HG02798 (cell line): ENCODE measurements around the gene TSKS.

Experiments
- ATAC-seq: cut with Tn5 transposase; IDR thresholded peaks from one replicate; pipeline ENCODE4 v1.9.1; 2021; ENCODE audit warnings: mild to moderate bottlenecking; ENCODE audit not compliant: unreplicated experiment, poor library complexity

The TSKS gene

DNA sequence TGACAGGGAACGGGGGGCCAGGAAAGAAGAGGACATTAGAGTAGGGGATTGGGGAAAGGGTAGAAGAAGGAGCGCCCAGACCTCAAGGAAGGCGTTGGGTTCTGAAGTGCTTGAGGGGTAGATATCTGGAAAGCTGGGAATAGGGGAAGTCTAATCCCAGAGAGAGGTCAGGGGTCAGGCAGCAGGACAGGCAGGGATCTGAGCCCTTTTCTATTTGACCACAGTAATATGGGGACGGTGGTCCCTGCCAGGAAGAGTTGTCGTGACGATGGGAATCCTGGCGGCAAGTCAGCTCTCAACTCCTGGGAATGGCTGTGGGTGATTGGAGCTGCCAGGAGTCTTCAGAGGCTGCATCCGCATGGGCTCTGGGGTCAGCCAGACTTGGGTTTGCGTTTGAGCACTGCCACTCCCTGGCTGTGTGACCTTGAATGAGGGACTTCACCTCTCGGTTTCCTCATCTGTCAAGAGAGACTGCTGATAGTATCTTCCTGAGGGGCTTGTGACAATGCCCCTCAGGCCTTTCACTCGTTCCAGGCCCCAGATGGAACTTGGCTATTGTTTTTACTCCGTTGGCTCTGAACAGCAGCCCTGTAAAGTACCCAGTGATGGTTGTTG, 5.0 kb upstream of the TSKS start:
- no peak for ATAC-seq

DNA sequence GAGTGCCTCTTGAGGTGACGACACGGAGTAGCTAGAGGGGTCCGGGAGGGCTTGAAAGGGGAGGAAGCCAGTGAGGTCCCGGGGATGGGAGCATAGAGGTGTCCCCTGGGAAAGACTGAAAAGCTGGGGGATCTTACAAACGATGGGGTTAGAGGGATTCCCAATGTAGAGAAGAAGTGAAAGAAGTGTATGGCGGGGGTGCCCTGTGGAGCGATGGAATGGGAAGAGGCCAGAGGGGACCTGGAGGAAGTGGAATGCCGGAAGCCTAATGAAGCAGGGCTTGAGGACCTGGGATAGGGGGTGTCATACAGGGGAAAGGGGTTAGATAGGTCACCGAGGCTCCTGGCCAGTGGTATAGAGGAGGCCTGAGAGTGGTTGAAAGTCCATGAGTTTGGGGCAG, 4.3 kb upstream of the TSKS start:
- ATAC-seq, result no peak

DNA sequence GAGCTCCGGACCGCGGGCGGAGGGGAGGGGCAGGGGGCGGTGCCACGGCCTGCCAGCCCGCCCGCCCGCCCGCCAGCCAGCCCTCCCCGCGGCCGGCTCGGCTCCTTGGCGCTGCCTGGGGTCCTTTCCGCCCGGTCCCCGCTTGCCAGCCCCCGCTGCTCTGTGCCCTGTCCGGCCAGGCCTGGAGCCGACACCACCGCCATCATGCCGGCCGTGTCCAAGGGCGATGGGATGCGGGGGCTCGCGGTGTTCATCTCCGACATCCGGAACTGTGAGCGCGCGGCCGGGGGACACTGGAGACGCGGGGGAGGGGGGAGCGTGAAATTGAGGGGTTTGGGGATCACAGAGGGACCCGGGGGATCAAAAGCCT, 3.8 kb upstream of the TSKS start, which contains the start of gene AP2A1:
AP2A1 (plus strand) TSS at position 72 of the 370 bp plus-strand sequence; CDS start at position 205, 133 bp downstream.
- ATAC-seq, result no peak

DNA sequence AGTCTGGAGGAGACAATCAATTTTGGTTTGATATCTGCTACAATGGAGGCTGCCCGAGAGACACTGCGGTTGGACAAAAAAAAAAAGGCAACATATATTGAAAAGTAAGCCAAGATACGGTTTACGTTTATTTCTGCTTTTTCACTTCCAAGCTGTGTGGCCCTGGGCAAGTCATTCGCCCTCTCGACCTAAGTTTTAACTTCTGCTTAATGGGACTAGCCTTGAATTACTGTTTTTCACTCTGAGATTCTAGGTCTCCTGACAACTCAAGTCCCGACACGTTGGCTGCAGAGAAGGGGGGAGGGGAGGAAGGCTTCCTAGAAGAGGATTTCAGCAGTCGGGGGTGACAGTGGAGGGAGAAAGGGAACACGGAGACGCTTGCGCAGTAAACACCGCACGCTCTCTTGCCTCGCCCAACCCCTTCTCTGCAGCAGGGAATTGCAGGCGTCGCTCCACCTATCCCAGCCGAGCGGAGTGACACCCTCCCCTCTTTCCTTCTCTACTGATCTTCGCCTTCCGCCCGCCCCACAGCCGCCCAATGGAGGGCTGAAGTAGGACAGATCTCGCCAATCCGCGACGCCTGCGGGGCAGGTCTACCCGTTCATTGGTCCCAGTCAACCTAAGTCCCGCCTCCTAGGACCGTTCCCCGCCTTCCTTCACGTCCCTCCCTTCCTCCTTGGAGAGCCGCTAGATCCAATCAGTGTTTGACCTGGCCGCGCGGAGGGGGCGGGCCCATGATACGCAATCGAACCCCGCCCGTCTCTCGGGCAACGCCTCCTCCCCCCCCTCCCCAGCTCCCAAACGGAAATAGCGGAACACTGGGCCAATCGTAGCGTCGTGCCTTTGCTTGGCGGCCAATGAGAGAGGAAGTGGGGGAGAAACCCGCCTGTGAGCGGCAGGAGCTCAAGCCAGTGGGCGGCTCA, 3.2 kb upstream of the TSKS start:
- peak; percentile 93 for ATAC-seq

DNA sequence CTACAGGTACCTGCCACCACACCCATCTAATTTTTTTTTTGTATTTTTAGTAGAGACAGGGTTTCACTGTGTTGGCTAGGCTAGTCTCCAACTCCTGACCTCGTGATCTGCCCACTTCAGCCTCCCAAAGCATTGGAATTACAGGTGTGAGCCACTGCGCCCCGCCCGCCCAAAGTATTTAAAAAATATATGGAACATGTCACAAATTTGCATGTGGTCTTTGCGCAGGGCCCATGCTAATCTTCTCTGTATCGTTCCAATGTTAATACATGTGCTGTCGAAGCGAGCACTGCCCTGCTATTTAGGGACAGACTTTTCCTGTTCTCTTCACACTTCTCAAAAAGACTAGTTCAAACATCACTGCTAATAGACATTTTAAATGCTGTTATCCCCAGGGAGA, 1.2 kb upstream of the TSKS start:
- no peak for ATAC-seq

DNA sequence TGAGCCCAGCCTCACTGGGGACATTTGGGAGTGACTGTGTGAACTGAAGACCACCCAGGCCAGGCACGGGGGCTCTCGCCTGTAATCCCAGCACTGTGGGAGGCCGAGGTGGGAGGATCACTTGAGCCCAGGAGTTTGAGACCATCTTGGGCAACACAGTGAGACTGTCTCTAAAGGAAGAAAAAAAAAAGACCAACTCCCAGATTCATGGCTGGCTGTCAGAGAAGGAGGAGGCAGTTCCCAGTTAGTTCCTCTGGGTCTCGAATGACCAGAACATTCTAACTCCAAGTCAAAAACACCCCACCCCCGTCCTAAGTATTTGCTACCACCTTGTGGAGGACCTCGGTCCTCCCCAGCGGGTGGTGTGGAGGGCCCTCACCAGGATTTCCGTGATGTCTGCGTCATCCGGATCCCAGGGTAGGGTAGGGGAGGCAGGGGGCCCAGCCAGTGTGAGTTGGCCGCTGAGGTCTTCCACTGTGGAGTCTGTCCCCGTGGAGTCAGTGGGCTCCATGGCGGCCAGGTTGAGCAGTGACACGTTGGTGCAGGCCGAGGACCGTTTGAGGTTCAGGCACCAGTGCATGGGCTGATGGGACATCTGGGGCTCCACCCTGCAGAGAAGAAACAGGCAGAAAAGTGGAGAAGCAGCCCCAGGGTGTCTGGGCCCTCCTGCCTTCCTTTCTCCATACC, 1.3 kb downstream of the TSKS start:
- no peak for ATAC-seq

DNA sequence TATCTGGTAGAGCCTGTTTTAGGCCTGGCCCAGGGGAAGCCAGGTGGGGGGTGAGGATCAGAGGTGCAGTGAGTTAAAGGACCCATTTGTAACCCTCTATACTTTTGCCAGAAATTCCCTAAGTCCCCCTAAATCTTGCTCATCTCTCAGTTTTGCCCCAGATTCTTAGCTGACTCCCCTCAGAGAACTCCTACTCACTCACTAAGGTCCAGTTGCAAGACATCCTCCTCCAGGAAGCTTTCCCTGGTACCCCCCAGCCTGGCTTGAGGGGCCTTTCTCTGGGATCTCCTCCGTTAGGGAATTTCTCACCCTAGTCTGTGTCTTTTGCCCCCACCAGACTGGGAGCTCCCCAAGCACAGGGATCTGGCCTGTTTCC, 1.9 kb downstream of the TSKS start:
- no peak for ATAC-seq

DNA sequence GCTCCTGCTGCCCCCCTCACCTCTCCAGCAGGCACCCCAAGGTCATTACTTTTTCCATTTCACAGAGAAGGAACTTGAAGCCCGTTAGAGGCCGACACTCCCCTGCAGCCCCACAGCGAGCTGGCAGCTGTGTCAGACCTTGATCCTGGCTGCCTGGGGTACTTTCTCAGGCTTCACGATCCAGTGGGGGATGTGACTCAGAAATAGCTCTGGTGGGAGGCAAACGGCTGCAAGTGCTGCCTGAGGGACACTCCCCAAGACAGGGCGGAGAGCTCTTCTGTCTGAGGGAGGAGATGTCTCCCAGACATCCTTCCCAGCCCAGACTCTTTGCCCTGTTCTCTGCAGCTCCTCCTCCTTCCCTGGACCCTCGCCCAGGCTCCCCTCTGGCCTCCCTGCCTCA, 4.8 kb downstream of the TSKS start:
- no peak for ATAC-seq

DNA sequence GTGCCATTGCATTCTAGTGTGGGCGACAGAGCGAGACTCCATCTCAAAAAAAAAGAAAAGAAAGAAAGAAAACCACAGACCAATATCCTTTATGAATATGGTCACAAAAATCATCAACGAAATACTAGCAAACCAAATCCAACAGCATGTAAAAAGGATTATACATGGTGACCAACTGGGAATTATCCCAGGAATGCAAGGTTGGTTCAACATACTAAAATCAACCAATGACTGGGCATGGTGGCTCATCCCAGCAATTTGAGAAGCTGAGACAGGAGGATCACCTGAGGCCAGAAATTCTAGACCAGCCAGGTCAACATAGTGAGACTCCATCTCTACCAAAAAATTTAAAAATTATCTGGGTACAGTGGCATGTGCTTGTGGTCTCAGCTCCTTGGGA, 7.2 kb downstream of the TSKS start:
- no peak for ATAC-seq

DNA sequence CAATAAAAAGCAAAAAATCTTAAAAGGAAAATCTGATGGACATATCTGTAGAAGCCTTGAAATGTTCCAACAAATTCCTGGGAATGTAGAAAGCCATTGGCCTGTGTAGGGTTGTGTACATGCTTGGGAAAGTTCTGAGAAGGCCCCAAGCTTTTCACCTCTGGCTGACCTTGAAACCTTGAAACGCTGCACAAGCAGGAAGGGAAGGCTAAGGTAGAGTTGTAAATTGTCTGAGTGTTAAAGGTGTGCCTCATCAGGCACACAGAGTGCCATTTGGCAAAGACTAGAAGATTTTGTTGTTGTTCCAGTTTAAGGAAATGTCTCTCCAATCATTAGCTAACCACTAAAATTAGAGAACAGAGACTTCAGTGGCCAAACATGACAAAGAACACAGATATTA, 10.4 kb downstream of the TSKS start:
- ATAC-seq, result no peak

DNA sequence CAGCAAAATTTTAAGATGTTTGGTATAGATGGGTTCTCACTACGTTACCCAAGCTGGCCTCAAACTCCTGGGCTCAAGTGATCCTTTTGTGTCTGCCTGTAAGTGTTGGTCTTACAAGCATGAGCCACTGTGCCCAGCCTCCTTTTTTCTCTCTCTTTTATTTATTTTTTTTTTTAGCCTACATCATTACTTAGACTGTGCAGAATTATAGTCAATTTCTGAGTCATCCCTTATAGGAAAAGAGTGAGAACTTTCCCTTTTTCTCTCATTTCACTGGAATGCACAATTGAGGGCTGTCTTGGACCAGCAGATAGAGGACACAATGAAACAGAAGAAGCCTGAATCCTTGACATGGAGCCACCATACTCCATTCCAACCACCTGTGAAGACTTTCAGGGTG, 13.3 kb downstream of the TSKS start:
- no peak for ATAC-seq

DNA sequence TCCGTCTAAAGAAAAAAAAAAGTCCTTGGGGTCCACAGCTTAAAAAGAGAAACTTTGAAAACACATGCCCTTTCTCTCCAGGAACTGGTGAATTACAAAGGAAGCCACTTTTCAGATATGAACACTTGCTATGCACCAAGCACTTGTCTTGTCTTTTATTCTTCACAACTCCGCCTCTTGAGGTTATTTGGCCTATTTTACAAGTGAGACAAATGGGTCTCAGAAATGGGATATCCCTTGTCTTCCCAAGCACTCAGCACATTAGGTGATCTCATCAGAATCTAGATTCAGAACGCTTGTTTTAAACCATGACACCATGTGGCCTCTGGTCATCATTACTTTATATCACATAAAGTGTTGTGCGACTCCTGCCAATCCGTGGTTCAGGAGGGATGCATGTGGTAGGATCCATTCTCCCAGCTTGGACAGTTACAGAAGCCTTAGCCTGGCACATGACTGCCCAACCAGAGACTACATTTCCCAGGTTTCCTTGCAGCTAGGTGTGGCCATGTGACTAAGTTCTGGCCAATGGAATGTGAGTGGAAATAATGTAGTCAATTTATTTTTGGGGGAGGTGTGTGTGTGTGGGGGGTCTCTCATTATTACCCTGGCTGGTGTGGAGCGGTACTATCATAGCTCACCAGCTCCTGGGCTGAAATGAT, 13.9 kb downstream of the TSKS start:
- no peak for ATAC-seq

DNA sequence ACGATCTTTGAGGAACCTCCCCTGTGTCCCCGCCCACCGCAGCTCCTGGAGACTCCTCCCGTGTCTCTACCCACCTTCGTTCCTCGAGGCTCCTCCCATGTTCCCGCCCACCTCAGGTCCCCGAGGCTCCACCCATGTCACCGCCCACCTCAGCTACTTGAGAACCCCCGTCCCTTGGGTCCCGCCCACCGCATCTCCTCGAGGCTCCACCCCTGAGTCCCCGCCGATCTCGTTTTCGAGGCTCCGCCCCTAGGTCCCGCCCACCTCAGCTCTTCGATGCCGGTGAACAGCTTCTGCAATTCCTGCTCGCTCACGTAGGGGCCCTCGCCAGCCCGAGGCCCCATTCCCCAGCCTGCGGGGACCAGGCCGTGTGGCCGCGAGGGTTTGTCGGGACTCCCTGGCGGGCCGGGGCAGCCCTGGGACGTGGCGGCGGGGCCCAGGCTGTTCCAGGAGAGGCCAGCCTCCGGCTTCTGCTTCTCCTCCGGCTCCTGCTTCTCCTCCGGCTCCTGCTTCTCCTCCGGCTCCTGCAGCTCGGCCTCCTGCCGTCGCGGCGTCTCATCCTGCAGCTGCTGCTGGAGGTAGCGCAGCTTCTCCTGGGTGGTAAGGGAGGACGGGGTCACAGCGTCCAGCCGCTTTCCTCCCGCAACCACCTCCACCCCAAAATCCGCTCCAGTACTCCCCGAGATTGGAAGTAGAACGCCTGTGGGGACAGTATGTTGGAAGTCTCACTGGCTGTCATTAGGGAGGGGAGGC, 16.7 kb downstream of the TSKS start:
- no peak for ATAC-seq

DNA sequence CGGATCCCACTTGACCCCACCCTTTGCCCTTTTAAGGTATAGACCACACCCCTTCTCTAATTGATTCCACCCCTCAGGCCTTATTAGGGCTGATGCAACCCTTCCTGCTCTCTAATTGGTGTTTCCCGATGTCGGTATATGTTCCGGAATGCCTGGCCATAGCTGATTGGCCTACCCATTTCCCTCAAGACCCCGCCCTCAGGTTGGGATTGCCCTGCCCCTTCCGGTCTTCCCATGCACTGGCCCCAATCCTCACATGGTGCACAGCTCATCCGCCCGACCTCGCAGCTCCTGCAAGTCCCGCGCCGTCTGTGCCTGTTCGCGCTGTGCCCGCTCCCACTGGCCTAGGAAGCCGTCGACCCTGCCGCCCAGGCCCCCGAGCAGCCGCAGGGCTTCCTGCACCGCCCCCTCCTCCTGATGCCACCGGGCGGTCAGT, 18.1 kb downstream of the TSKS start:
- ATAC-seq, result no peak

DNA sequence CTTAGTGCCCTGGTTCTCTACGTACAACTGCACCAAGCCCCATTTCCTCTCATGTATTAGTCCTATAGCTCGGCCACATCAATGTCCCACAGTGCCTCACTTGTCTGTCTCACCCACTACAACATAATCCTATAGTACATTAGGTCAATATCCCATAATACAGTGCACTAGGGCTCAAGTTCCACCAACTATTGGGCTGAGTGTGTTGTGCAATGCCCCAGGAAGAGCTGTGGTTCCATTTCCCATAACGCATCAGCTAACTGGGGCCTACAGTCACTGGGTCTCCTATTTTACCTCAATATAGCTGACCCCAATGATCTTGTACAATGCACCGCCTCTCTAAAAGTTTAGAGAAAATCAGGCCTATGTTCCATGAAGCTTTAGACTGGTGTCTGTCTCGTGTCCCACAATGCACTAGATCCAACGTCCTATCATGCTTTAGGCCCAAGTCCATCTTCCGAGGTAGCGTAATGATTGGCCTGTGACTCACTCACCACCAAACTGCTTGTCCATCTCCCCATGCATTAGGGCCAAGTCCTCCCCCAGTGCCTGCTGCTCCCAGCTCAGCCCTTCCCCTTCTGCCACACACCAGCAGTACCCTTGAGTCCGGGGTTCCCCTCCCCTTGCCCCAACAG, 21.8 kb downstream of the TSKS start:
- ATAC-seq, result no peak

DNA sequence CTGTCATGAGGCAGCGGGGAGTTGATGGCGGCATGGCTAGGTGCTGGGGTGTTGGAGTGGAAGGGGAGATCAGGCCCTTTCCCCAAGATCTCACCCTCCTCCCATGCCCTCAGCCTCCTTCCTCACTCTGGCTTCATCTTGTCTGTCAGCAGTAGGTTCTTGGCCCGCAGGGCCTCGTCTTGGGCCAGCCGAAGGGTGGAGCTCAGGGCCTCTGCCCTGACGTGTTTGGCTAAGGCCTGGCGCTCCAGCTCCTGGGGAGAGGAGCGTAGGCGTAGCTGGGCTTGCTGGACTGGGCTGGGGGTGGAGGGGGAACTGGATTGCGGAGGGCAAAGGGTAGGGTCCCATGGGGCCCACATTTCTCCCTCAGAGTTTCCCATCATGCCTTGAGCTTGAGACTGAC, 23.2 kb downstream of the TSKS start:
- ATAC-seq, result no peak

DNA sequence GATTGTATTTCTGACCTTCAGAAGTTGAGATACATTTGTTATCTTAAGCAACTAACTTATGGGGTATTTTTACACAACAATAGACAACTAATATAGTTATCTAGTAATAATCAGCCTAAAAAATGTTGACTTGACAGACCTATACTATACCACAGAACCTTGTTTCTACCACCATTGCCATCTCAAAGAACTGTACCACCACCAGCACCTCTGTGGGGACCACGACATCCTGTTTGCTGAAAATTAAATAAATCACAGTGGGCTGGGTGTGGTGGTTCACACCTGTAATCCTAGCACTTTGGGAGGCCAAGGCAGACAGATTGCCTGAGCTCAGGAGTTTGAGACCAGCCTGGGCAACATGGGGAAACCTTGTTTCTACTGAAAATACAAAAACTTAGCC, 24.0 kb downstream of the TSKS start:
- ATAC-seq, result no peak

DNA sequence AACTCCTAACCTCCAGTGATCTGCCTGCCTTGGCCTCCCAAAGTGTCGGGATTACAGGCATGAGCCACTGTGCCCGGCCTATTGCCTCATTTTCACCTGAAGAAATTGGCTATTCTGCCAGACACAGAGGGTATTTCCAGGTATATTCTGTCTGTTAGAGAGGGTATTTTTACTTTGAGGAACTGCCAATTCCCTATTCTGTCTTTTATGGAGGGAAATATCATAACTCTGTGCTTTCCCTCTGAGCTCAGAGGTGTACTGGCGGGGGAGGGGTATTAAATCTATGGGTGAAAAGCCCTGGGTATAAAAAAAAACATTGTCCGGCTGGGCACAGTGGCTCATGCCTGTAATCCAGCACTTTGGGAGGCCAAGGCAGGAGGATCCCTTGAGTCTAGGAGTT, 24.8 kb downstream of the TSKS start:
- no peak for ATAC-seq

DNA sequence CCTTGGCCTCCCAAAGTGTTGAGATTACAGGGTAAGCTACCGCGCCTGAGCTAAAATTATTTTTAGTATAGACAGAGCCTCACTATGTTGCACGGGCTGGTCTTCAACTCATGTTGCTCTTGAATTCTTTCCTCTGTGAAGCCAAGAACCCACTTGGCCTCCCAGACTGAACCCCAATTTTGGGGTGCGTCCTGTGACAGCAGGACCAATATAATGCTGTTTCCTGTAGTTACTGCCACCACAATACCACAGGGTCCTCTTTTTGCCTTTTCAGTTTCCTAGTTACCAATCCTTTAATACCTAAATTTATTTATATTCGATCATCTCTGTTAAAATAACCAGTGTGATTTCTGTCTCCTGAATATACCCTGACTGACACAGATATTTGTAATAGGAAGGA, 32.9 kb downstream of the TSKS start:
- ATAC-seq, result no peak
